NCI-H446 (cell line): ENCODE results near the gene LRIG3.
A peak's percentile ranks its signal among the peaks of the same experiment; 100 is the strongest.
"Not testable (repeated sequence)": the region's sequence is repeated elsewhere in the genome, so short reads cannot be mapped to it uniquely, and the experiment has no call there.

Experiments used
- DNase-seq, 2 experiments: peaks; one replicate each; lab custom pipeline; 2025; lab: John Stamatoyannopoulos, UW

LRIG3 gene

GRCh38 chr12:58930770-58931324 is 10.5 kb upstream of the LRIG3 start:
- DNase-seq: no peak

GRCh38 chr12:58927120-58927519 is 6.8 kb upstream of the LRIG3 start:
- no peak for DNase-seq

- DNase-seq: no peak
Observed at GRCh38 chr12:58926586-58926985, 6.3 kb upstream of the LRIG3 start.

- no peak for DNase-seq
Observed at GRCh38 chr12:58925751-58926150, 5.4 kb upstream of the LRIG3 start.

- no peak for DNase-seq
Observed at GRCh38 chr12:58925111-58925611, 4.9 kb upstream of the LRIG3 start.

- no peak for DNase-seq
Observed at GRCh38 chr12:58924652-58925051, 4.3 kb upstream of the LRIG3 start.

- no peak for DNase-seq
Observed at GRCh38 chr12:58923781-58924180, 3.5 kb upstream of the LRIG3 start.

GRCh38 chr12:58922849-58923248 is 2.5 kb upstream of the LRIG3 start:
- DNase-seq: no peak

- DNase-seq: no peak
Observed at GRCh38 chr12:58920961-58921861, 907 bp upstream of the LRIG3 start.

GRCh38 chr12:58919231-58920101 is 838 bp downstream of the LRIG3 start:
- peak; percentile 5 to 33 for DNase-seq

GRCh38 chr12:58918469-58918844 is 1.8 kb downstream of the LRIG3 start:
- peak in 1 of 2 experiments; percentile 5 for DNase-seq

GRCh38 chr12:58917699-58918468 is 2.4 kb downstream of the LRIG3 start:
- DNase-seq: no peak

GRCh38 chr12:58916921-58917511 is 3.3 kb downstream of the LRIG3 start:
- DNase-seq: peak; percentile 17 to 73

- no peak for DNase-seq
Observed at GRCh38 chr12:58916161-58916621, 4.1 kb downstream of the LRIG3 start.

- peak; percentile 53 to 79 for DNase-seq
Observed at GRCh38 chr12:58915634-58916033, 4.7 kb downstream of the LRIG3 start.

GRCh38 chr12:58915037-58915436 is 5.3 kb downstream of the LRIG3 start:
- no peak for DNase-seq

- no peak for DNase-seq
Observed at GRCh38 chr12:58914457-58914856, 5.8 kb downstream of the LRIG3 start.

GRCh38 chr12:58907391-58907790 is 12.9 kb downstream of the LRIG3 start:
- peak; percentile 39 to 71 for DNase-seq

- no peak for DNase-seq
Observed at GRCh38 chr12:58906917-58907316, 13.4 kb downstream of the LRIG3 start.

- DNase-seq: no peak
Observed at GRCh38 chr12:58905422-58905821, 14.9 kb downstream of the LRIG3 start.

GRCh38 chr12:58902726-58903125 is 17.6 kb downstream of the LRIG3 start:
- DNase-seq: not testable (repeated sequence)
